Measurements from ENCODE around the gene PRR33. TPM values are rescaled to one million over a fixed set of nuclear protein-coding genes. Genes with fewer than 3 reads are reported as not detected.
"Not testable (repeated sequence)": the region's sequence is repeated elsewhere in the genome, so short reads cannot be mapped to it uniquely, and the experiment has no call there.

The PRR33 gene
- total RNA-seq, 6 experiments from 2014 or later: not detected

- intact Hi-C loops (cut with DNase I): no loop called here
- Histone ChIP-seq H3K9me3 (no peaks in the 10 kb centered on the region), H3K4me3 (no peak overlapping the region), H3K4me1 (no peaks in the 10 kb centered on the region), H3K27ac (no peak overlapping the region), H3K36me3 (no peaks in the 10 kb centered on the region), H3K27me3 (no peaks in the 10 kb centered on the region)
- 72% methylated on average over 2 of the region's 11 CpGs for WGBS (ENCODE audit: insufficient coverage, low coverage, low lambda C conversion rate, missing lambda C conversion rate)
- DNase-seq (no peak), ATAC-seq (no peak)
- TF ChIP-seq POLR2A (IDR thresholded peaks at IDR 0.05): no peak
- no peak for TF ChIP-seq CTCF (IDR thresholded peaks at IDR 0.05)
Observed at GRCh38 chr11:1887451-1888346, 4.0 kb downstream of the PRR33 start.

GRCh38 chr11:1886551-1886950 lies 5.1 kb downstream of the PRR33 start:
- H3K4me1 ChIP-seq; H3K27me3 ChIP-seq; H3K27ac ChIP-seq; H3K9me3 ChIP-seq; H3K36me3 ChIP-seq; H3K4me3 ChIP-seq; intact Hi-C loops (cut with DNase I); DNase-seq; ATAC-seq: not testable (repeated sequence)
- no CpG with 5 or more reads among the region's 13 CpGs for WGBS (ENCODE audit: insufficient coverage, low coverage, low lambda C conversion rate, missing lambda C conversion rate)

DNA sequence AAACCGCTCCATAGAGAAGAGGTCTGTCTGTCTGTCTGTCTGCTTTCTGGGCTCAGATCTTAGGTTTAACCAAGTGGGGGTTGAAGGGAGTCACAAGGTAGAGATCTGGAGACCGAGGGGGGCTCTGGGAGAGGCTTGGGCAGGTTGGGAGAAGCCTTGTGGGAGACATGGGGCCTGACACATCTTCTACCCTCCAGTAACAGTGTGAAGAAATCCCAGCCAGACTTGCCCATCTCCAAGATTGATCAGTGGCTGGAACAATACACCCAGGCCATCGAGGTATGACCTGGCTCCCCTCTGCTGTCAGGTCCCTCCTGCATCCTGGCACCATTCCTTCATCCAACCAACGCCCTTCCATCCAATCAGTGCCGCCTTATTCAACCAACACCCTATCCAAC lies 7.4 kb downstream of the PRR33 start:
- DNase-seq: peak in 1 of 3 donors; percentile 39
- Histone ChIP-seq H3K27me3 (no peaks in the 10 kb centered on the region), H3K4me3 (no peak overlapping the region), H3K4me1 (no peaks in the 10 kb centered on the region), H3K9me3 (no peaks in the 10 kb centered on the region), H3K36me3 (no peaks in the 10 kb centered on the region), H3K27ac (no peak overlapping the region)
- 94% methylated on average over 3 of the region's 5 CpGs for WGBS (ENCODE audit: insufficient coverage, low coverage, low lambda C conversion rate, missing lambda C conversion rate)
- intact Hi-C loops (cut with DNase I): no loop called here
- ATAC-seq: no peak
- TF ChIP-seq POLR2A (IDR thresholded peaks at IDR 0.05): no peak

DNA sequence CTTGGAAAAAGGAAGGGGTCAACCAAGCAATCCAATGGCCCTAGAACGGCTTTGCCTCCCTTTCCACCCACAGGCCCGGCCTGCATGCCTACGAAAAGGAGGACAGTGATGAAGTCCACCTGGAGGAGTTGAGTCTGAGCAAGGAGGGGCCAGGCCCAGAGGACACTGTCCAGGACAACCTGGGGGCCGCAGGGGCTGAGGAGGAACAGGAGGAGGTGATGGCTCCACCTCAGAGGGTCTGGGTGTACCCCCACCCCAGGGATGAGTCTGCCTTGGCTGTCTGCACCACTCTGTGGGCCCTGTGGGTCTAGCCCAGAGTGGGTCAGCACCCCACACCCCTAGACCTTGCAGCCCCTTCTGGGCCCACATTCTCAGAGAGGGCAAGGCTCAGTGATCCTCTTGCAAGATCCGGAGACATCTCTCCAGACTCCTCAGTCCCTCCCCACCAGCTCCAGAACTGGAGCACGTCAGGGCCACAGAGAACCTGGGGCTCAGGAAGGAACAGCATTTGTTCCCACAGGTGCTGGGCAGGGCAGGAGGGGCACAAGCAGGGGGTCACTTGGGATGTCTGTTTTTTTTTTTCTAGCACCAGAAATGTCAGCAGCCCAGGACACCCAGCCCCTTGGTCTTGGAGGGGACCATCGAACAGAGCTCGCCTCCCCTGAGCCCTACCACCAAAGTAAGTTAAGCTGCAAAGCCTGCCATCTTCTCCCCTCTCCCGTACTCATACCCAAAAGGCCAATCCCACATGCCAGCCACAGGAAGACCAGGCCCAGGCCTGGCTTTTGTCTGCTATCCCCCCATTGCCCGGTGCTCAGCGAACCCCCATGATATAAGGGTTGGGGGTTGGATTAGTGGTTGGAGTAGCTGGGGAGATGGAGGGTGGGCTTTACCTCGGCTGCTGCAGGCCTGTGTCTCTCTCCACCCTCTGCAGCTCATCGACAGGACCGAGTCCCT lies 8.1 kb downstream of the PRR33 start:
- Histone ChIP-seq H3K36me3 (no peaks in the 10 kb centered on the region), H3K27me3 (no peaks in the 10 kb centered on the region), H3K27ac (no peak overlapping the region), H3K4me3 (no peak overlapping the region), H3K9me3 (no peaks in the 10 kb centered on the region), H3K4me1 (no peaks in the 10 kb centered on the region)
- no peak for TF ChIP-seq CTCF (IDR thresholded peaks at IDR 0.05)
- intact Hi-C loops (cut with DNase I): no loop called here
- WGBS (ENCODE audit: insufficient coverage, low coverage, low lambda C conversion rate, missing lambda C conversion rate): 80% methylated on average over 4 of the region's 14 CpGs
- ATAC-seq (no peak), DNase-seq (peak in 1 of 3 donors; percentile 43)

GRCh38 chr11:1882265-1883238 lies 9.1 kb downstream of the PRR33 start:
- Histone ChIP-seq H3K4me3 (no peak overlapping the region), H3K4me1 (no peaks in the 10 kb centered on the region), H3K9me3 (no peaks in the 10 kb centered on the region), H3K36me3 (no peaks in the 10 kb centered on the region), H3K27me3 (no peaks in the 10 kb centered on the region), H3K27ac (no peak overlapping the region)
- DNase-seq (peak; percentile 84 to 87 (median 85)), ATAC-seq (peak; percentile 87 to 95 (median 92))
- WGBS (ENCODE audit: insufficient coverage, low coverage, low lambda C conversion rate, missing lambda C conversion rate): 26% methylated on average over 8 of the region's 23 CpGs
- TF ChIP-seq POLR2A (IDR thresholded peaks at IDR 0.05) (no peak), CTCF (IDR thresholded peaks at IDR 0.05) (peak; percentile 86 to 92 (median 89))
- intact Hi-C loops (cut with DNase I): no loop called here

Data from right lobe of liver (tissue), 6 donors.